Posterior cingulate gyrus (tissue), 11 donors: ENCODE data around the gene INSR.
A peak's percentile ranks its signal among the peaks of the same experiment; 100 is the strongest.

Source experiments
- DNase-seq, 10 donors: peaks; one replicate each; pipeline versions ENCODE4 v3.0.0 to v3.0.0-alpha.2; 2020 to 2021; ENCODE audit warnings: mixed read lengths in 3 of 10
- intact Hi-C: fragments of 100-400 bp; cut with DNase I; formaldehyde crosslinking; loops from one replicate; pipeline ENCODE4 v1.15.1; 2023

The INSR gene

DNA sequence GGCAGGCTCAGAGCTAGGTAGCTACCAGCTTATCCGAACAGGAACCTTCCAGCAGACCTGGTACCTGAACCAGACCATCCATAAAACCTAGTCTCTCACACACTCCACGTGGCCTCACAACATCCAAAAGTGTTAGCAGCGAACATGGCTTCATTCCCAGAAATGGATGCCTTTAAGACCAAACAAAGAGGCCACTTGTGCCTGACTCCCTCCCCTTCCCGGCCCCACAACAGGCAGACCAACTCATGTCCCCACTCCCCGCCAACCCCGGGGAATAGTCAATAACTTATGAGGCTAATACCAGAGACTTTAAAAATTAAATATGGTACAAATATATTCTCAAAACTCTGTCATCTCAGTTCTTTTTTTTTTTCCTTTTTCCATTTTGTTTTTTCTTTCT, 178.5 kb downstream of the INSR start:
- intact Hi-C loops, result no loop called here
- DNase-seq, result peak; percentile 48 to 96 (median 72)

GRCh38 chr19:7113233-7113632, 181.0 kb downstream of the INSR start:
- intact Hi-C loops, result no loop called here
- DNase-seq, result no peak

- DNase-seq, result no peak
- intact Hi-C loops, result no loop called here
Measured at GRCh38 chr19:7112675-7113074, 181.5 kb downstream of the INSR start.

GRCh38 chr19:7109678-7110289, 184.4 kb downstream of the INSR start:
- no peak for DNase-seq
- intact Hi-C loops, result no loop called here

DNA sequence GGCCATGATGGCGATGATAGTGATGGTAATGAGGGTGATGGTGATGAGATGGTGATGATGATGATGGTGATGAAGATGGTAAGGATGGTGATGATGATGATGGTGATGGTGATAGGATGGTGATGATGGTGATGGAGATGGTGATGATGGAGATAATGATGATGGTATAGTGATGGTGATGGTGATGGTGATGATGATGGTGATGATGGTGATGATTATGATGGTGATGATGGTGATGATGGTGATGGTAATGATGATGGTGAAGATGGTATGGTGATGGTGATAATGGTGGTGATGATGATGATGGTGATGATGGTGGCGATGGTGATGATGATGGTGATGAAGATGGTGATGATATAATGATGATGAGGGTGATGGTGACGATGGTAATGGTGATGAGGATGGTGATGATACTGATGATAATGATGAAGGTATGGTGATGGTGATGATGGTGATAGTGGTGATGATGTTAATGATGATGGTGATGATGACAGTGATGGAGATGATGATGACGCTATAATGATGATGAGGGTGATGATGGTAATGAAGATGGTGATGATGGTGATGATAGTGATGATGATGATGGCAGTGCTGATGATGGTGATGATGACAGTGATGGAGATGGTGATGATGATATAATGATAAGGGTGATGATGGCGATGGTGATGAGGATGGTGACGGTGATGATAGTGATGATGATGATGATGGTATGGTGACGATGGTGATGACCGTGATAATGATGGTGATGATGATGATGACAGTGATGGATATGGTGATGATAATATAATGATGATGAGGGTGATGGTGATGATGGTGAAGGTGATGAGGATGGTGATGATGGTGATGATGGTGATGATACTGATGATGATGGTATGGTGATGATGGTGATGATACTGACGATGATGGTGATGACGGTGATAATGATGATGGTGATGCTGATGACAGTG, 187.2 kb downstream of the INSR start:
- intact Hi-C loops, result no loop called here
- DNase-seq, result no peak

GRCh38 chr19:7104747-7105447, 189.3 kb downstream of the INSR start:
- peak in 1 of 10 donors; percentile 11 for DNase-seq
- intact Hi-C loops, result loop anchor here (5.0 kb wide), 1 partner anchor 187 kb away; the partner anchor contains the start of gene INSR

GRCh38 chr19:7101498-7102253, 192.5 kb downstream of the INSR start:
- DNase-seq, result no peak
- intact Hi-C loops, result loop anchor here (1.0 to 5.0 kb wide), 3 partner anchors 48 to 240 kb away; partner anchors contain the start of gene INSR

DNA sequence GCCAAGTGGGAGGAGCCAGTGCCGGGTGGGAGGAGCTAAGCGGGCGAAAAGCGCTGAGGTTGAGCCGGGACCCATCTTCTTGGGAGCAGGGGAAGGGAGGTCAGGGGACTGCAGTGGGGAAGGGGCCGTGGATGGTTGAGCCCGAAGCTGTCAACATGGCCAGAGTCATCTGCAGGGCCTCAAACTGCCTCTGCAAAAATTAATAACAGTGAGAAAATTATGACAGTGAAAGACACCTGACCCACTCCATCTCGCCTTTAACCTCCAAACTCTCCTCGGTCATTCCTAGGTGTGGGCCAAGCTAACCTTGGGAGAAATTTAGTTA, 194.7 kb downstream of the INSR start:
- intact Hi-C loops, result no loop called here
- DNase-seq, result peak in 1 of 10 donors; percentile 90

DNA sequence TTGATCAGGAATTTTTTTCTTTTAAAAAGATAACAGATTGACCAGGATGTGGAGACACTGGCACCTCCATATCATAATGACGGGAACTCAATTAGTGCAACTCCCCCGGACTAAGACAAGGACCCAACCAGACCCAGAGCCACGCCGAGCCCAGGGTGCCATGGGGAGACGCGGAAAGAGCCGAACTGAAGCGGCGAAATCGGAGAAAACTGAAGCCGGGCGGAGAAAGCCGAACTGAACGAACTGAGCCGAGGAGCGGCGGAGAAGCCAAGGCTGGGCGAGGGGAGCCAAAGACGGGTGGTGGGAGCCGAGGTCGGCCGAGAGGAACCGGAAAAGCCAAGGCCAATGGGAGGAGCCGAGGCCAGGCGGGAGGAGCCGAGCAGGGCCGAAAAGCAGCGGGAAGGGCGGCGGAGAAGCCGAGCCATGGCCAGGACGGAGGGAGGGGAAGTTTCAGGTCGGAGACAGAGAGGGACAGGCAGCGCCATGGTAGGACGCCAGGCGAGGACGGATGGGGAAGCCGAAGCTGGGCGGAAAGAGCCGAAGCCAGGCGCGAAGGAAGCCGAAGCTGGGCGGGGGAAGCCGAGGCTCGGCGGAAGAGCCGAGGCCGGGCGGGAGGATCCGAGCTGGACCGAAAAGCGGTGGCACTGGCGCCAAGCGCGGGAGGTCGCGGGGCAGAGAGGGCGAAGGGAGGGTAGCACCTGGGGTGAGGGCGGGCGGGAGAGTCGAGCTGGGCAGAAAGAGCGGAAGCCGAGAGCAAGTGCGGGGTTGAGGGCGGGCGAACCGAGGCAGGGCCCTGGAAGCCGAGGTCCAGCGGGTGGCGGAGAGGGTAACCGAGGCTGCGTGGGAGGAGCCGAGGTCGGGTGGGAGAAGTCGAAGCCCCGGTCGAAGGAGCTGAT, 195.3 kb downstream of the INSR start:
- peak; percentile 80 to 98 (median 88) for DNase-seq
- intact Hi-C loops, result no loop called here

- DNase-seq, result no peak
- intact Hi-C loops, result no loop called here
Measured at GRCh38 chr19:7098096-7098495, 196.1 kb downstream of the INSR start.

DNA sequence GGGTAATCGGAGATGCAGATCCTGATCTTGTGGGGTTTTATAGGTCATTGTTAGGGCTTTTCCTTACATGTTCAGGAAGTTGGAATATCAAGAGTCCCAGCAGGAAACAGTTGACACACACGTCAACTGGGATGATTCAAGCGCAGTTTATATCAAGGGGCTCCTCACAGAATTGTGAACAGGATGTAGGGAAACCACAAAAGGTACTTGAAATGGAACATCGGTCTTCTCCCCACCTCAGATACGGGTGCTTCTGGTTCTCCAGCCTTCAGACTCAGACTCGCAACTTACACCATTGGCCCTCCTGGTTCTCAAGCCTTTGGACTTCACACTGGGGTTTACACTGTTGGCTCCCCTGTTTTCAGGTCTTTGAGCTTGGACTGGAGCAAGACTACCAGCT, 205.2 kb downstream of the INSR start:
- intact Hi-C loops, result no loop called here
- no peak for DNase-seq

GRCh38 chr19:7083076-7083956, 210.9 kb downstream of the INSR start:
- intact Hi-C loops, result no loop called here

DNA sequence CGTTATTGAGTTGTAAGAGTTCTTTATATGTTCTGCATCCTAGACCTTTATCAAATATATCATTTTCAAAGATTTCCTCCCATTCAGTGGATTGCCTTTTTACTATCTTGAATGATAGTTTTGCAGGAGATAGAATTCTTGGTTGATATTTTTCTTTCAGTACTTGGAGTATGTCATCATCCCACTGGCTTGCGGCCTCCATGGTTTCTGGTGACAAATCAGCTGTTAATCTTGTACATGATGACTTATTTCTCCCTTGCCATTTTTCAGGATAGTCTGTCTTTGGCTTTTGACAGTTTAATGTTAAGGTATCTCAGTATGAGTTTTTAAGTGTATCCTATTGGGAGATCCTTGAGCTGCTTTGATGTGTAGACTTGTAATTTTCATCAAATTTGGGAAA, 216.2 kb downstream of the INSR start:
- intact Hi-C loops, result no loop called here

More at GRCh38 chr19:7083076-7083956, 210.9 kb downstream of the INSR start:
- no peak for DNase-seq

DNA sequence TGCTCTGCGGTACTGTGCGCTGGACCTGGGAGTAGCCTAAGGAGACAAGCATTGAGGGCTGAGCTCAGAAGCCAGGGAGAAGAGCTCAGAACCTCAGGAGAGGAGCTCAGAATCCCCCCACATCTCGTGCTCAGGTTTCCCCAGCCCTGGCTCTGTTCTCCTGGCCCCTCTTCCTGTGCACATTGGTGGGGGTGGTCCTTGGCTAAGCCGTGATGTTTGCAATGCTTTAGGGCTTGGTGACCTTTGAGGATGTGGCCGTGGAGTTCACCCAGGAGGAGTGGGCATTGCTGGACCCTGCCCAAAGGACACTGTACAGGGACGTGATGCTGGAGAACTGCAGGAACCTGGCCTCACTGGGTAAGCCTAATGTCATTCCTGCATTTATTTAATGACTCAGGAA, 218.1 kb downstream of the INSR start:
- DNase-seq, result no peak

More for the DNA sequence above, 216.2 kb downstream of the INSR start:
- no peak for DNase-seq

GRCh38 chr19:7074705-7075282, 219.4 kb downstream of the INSR start:
- intact Hi-C loops, result no loop called here
- no peak for DNase-seq

More for the DNA sequence above, 218.1 kb downstream of the INSR start:
- intact Hi-C loops, result no loop called here

GRCh38 chr19:7072541-7072940, 221.7 kb downstream of the INSR start:
- intact Hi-C loops, result no loop called here
- no peak for DNase-seq

DNA sequence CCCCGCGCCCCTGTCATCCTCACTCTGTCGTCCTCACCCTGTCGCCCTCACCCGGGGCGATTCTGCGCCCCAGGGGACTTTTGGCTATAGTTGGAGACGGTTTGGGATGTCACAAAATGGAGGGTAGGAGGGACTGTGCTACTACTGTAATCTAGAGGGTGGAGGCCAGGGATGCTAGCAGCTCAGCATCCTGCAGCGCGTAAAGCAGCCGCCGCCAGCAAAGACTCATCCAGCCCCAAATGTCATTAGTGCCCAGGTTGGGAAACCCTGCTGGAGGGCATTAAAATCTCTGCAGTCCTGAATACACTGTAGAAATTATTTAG, 224.3 kb downstream of the INSR start:
- no peak for DNase-seq
- intact Hi-C loops, result no loop called here
